Thyroid gland (tissue), 4 donors: ENCODE results near the gene DNAJC1.

ENCODE experiments used
- POLR2A ChIP-seq, 2 donors: fragments of 450-650 bp; IDR thresholded peaks; one replicate each; pipeline ENCODE4 v1.6.1; 2017; ENCODE audit warnings: antibody characterized with exemption in 2 of 2, mild to moderate bottlenecking in 2 of 2, moderate library complexity in 1 of 2
- TF ChIP-seq, protein P1 (sequence below), 6 experiments: fragments of 200-600 bp in 3 of 6; fragments of 450-650 bp in 3 of 6; sonication (generic) in 3 of 6; IDR thresholded peaks; one replicate each; pipeline ENCODE4 v1.5.1; 2016 to 2019; ENCODE audit warnings: antibody characterized with exemption in 6 of 6, mild to moderate bottlenecking in 2 of 6, inconsistent platforms in 1 of 6, moderate library complexity in 1 of 6

DNA sequence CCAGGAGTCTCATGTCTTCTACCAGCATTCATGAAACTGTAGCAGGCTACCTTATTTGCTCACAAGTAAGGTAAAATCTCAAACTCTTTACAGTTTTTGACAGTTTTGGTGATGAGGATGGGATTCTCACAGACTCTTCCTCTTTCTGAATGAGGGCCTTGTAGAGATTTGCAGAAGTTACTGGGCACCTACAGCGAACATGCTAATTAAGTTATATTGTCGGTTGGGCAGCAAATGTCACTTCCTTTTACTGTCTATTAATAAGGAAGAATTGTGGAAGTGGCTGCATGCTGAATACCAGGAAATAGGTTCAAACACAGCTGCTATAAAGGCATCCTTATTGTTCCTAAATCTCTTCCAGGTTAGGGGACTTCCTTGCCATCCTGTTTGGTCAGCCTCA, 189.6 kb downstream of the DNAJC1 start:
- TF ChIP-seq, protein P1, sequence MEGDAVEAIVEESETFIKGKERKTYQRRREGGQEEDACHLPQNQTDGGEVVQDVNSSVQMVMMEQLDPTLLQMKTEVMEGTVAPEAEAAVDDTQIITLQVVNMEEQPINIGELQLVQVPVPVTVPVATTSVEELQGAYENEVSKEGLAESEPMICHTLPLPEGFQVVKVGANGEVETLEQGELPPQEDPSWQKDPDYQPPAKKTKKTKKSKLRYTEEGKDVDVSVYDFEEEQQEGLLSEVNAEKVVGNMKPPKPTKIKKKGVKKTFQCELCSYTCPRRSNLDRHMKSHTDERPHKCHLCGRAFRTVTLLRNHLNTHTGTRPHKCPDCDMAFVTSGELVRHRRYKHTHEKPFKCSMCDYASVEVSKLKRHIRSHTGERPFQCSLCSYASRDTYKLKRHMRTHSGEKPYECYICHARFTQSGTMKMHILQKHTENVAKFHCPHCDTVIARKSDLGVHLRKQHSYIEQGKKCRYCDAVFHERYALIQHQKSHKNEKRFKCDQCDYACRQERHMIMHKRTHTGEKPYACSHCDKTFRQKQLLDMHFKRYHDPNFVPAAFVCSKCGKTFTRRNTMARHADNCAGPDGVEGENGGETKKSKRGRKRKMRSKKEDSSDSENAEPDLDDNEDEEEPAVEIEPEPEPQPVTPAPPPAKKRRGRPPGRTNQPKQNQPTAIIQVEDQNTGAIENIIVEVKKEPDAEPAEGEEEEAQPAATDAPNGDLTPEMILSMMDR (IDR thresholded peaks at IDR 0.05): no peak
- no peak for TF ChIP-seq POLR2A (IDR thresholded peaks at IDR 0.05)
